GM12878 (cell line): Measurements from ENCODE around the gene KITLG. TPM values are rescaled to one million over a fixed set of nuclear protein-coding genes. Genes with fewer than 3 reads are reported as not detected.

ENCODE experiments used
- ATAC-seq: fragments of 200-7000 bp; cut with Tn5 transposase; 3 replicates; pipeline ENCODE4 v1.9.1; 2020; ENCODE audit warnings: mild to moderate bottlenecking, moderate library complexity
- BruUV-seq: library from RNA; stranded (reverse); fragments of 400-500 nt; replicated peaks from 2 replicates; lab custom pipeline; 2021; lab: Mats Ljungman, UMichigan
- CTCF ChIA-PET: fragments of 300-600 bp; sonication (Branson Sonifier 250); formaldehyde crosslinking; extraction: SDS; loops from one replicate; lab custom pipeline; 2021; ENCODE audit warnings: inconsistent platforms; lab: Yijun Ruan, JAX
- POLR2A ChIA-PET: fragments of 350-600 bp; formaldehyde crosslinking; extraction: SDS; loops from one replicate; lab custom pipeline; 2021; ENCODE audit warnings: inconsistent platforms; lab: Charles Lee
- RAD21 ChIA-PET: fragments of 300-600 bp; sonication (Branson Sonifier 250); formaldehyde crosslinking; loops from one replicate; lab custom pipeline; 2023; ENCODE audit warnings: antibody characterized with exemption; ENCODE audit not compliant: unreplicated experiment; lab: Charles Lee
- SMC1A ChIA-PET: fragments of 300-600 bp; sonication (Branson Sonifier 250); formaldehyde crosslinking; loops from one replicate; lab custom pipeline; 2023; ENCODE audit not compliant: unreplicated experiment, uncharacterized antibody; lab: Charles Lee
- DNase-seq: peaks from one replicate; pipeline ENCODE4 v3.0.0-alpha.2; 2011; ENCODE audit warnings: low read depth, low spot score
- FAIRE-seq: peaks from 3 replicates; lab custom pipeline; 2011; peaks lifted over from hg19 to GRCh38; lab: Jason Lieb, UNC
- H2AFZ ChIP-seq: 2 replicates; pipeline ENCODE4 v1.6.0; 2011; ENCODE audit warnings: low read depth, low read length, control low read depth; ENCODE audit not compliant: control insufficient read depth
- H3K27ac ChIP-seq: 2 replicates; pipeline ENCODE4 v1.5.1; 2011; ENCODE audit warnings: control low read depth; ENCODE audit not compliant: control insufficient read depth, insufficient read depth
- H3K27me3 ChIP-seq, 2 experiments: replicated peaks in 1 of 2; 2 replicates each; pipeline versions ENCODE4 v1.6.0 to v1.6.1; 2011; ENCODE audit warnings: low read length in 1 of 2; ENCODE audit not compliant: control insufficient read depth in 2 of 2, insufficient read depth in 2 of 2
- H3K36me3 ChIP-seq, 2 experiments: 2 replicates each; pipeline ENCODE4 v1.5.1; 2011; ENCODE audit warnings: low read length in 1 of 2; ENCODE audit not compliant: control insufficient read depth in 2 of 2, insufficient read depth in 2 of 2
- H3K4me1 ChIP-seq: 2 replicates; pipeline ENCODE4 v1.6.1; 2011; ENCODE audit warnings: mild to moderate bottlenecking, low read length, moderate library complexity, mixed read lengths; ENCODE audit not compliant: control insufficient read depth, insufficient read depth
- H3K4me2 ChIP-seq: 2 replicates; pipeline ENCODE4 v1.6.0; 2011; ENCODE audit warnings: control low read depth; ENCODE audit not compliant: control insufficient read depth, insufficient read depth
- H3K4me3 ChIP-seq: fragments of 200-600 bp; sonication (generic); 2 replicates; pipeline ENCODE4 v1.5.1; 2016
- H3K79me2 ChIP-seq: 2 replicates; pipeline ENCODE4 v1.6.0; 2011; ENCODE audit warnings: low read length; ENCODE audit not compliant: control insufficient read depth, insufficient read depth
- H3K9ac ChIP-seq: 2 replicates; pipeline ENCODE4 v1.8.0; 2011; ENCODE audit warnings: low read length, control low read depth, mixed read lengths; ENCODE audit not compliant: control insufficient read depth, insufficient read depth
- H3K9me3 ChIP-seq: replicated peaks from 3 replicates; pipeline ENCODE4 v1.5.1; 2011; ENCODE audit warnings: mild to moderate bottlenecking, low read length; ENCODE audit not compliant: control insufficient read depth, insufficient read depth
- H4K20me1 ChIP-seq: 2 replicates; pipeline ENCODE4 v1.6.0; 2011; ENCODE audit not compliant: control insufficient read depth, insufficient read depth
- BCL11A ChIP-seq: IDR thresholded peaks from 2 replicates; pipeline ENCODE4 v1.6.1; 2011; ENCODE audit warnings: low read depth, low read length
- E2F4 ChIP-seq: IDR thresholded peaks from 2 replicates; pipeline ENCODE4 v1.6.1; 2012; ENCODE audit warnings: low read depth, low read length, improper control_type of control experiment
- EP300 ChIP-seq, 2 experiments: fragments of 150-350 bp in 1 of 2; IDR thresholded peaks; 2 replicates each; pipeline ENCODE4 v1.6.1; 2011 to 2012; ENCODE audit warnings: low read depth in 2 of 2, low read length in 2 of 2, borderline replicate concordance in 1 of 2, improper control_type of control experiment in 1 of 2, inconsistent platforms in 1 of 2; ENCODE audit not compliant: control insufficient read depth in 1 of 2
- KAT2A ChIP-seq: conservative IDR thresholded peaks from 2 replicates; pipeline ENCODE4 v1.6.1; 2011; ENCODE audit warnings: low read depth, low read length; ENCODE audit not compliant: control insufficient read depth
- MTA3 ChIP-seq: IDR thresholded peaks from 2 replicates; pipeline ENCODE4 v1.6.1; 2012; ENCODE audit warnings: low read length, inconsistent platforms, borderline replicate concordance
- NR2C2 ChIP-seq: IDR thresholded peaks from 2 replicates; pipeline ENCODE4 v1.6.1; 2011; ENCODE audit warnings: borderline replicate concordance, low read depth; ENCODE audit not compliant: control insufficient read depth, insufficient read length
- RAD51 ChIP-seq: fragments of 450-650 bp; IDR thresholded peaks from 2 replicates; pipeline ENCODE4 v1.6.1; 2016; ENCODE audit warnings: moderate library complexity, mild to moderate bottlenecking, inconsistent platforms
- RCOR1 ChIP-seq: conservative IDR thresholded peaks from 2 replicates; pipeline ENCODE4 v1.6.1; 2012; ENCODE audit warnings: low read depth, low read length, improper control_type of control experiment
- REST ChIP-seq: IDR thresholded peaks from 2 replicates; pipeline ENCODE4 v1.6.1; 2012; ENCODE audit warnings: mild to moderate bottlenecking, low read depth, low read length
- RFX5 ChIP-seq: IDR thresholded peaks from 2 replicates; pipeline ENCODE4 v1.6.1; 2011; ENCODE audit warnings: low read depth, low read length, improper control_type of control experiment
- SIX5 ChIP-seq: IDR thresholded peaks from 2 replicates; pipeline ENCODE4 v1.6.1; 2011; ENCODE audit warnings: mild to moderate bottlenecking, low read depth, low read length, moderate library complexity; ENCODE audit not compliant: severe bottlenecking
- STAT3 ChIP-seq: IDR thresholded peaks from 2 replicates; pipeline ENCODE4 v1.6.1; 2011; ENCODE audit warnings: low read depth, low read length, improper control_type of control experiment
- SUZ12 ChIP-seq: fragments of 200-600 bp; sonication (generic); IDR thresholded peaks from one replicate; pipeline ENCODE4 v1.6.1; 2018; ENCODE audit warnings: antibody characterized with exemption, mild to moderate bottlenecking; ENCODE audit not compliant: unreplicated experiment
- TAF1 ChIP-seq: IDR thresholded peaks from 2 replicates; pipeline ENCODE4 v1.6.1; 2011; ENCODE audit warnings: mild to moderate bottlenecking, low read depth, low read length, borderline replicate concordance
- TCF3 ChIP-seq: IDR thresholded peaks from 2 replicates; pipeline ENCODE4 v1.6.1; 2012; ENCODE audit warnings: low read depth, mild to moderate bottlenecking, low read length, borderline replicate concordance; ENCODE audit not compliant: insufficient read depth
- USF2 ChIP-seq: IDR thresholded peaks from 2 replicates; pipeline ENCODE4 v1.6.1; 2011; ENCODE audit warnings: low read depth, low read length, improper control_type of control experiment, borderline replicate concordance
- ZNF384 ChIP-seq: IDR thresholded peaks from 2 replicates; pipeline ENCODE4 v1.6.1; 2012; ENCODE audit warnings: low read depth, mild to moderate bottlenecking, low read length, improper control_type of control experiment, borderline replicate concordance
- ZNF622 ChIP-seq: fragments of 450-650 bp; IDR thresholded peaks from 2 replicates; pipeline ENCODE4 v1.6.1; 2017; ENCODE audit warnings: mild to moderate bottlenecking, inconsistent platforms
- WGBS: methylation state at CpG from one replicate; pipeline ENCODE4 v1.1.6; 2016; ENCODE audit warnings: low lambda C conversion rate; ENCODE audit not compliant: insufficient replicate concordance, insufficient coverage; ENCODE audit errors: missing lambda C conversion rate; 5-methylcytosine and 5-hydroxymethylcytosine counted together
- in situ Hi-C: fragments of 300-500 bp; cut with MboI; formaldehyde crosslinking; loops from 9 replicates; pipeline ENCODE4 v1.14.3; 2018; ENCODE audit warnings: mixed read lengths
- intact Hi-C: fragments of 100-400 bp; cut with micrococcal nuclease; formaldehyde crosslinking; loops from one replicate; pipeline ENCODE4 v1.14.2; 2022; ENCODE audit not compliant: unreplicated experiment
- polyA plus RNA-seq, 11 experiments: library from polyadenylated mRNA; depleted of rRNA in 4 of 11; unstranded in 6 of 11; stranded (reverse) in 5 of 11; fragments of >200 nt; fragmentation: Nextera tagmentation in 4 of 11; fragmentation: Illumina TruSeq in 1 of 11; extraction: Ambion mirVana in 4 of 11; extraction: Trizol in 1 of 11; gene quantifications; 1 replicate in 1 of 11; 2 replicates in 10 of 11; pipeline versions ENCODE4 v1.2.1 to v1.2.3, GENCODE V29; 2011 to 2016; ENCODE audit warnings: inconsistent platforms in 2 of 11, missing spikeins in 2 of 11, low read depth in 1 of 11
- total RNA-seq, 4 experiments: library from RNA; depleted of rRNA in 3 of 4; stranded (reverse); fragments of >200 nt in 3 of 4; fragmentation: Illumina TruSeq in 1 of 4; extraction: Trizol in 1 of 4; gene quantifications; 2 replicates each; pipeline versions ENCODE4 v1.2.1 to v1.2.3, GENCODE V29; 2013 to 2021

The KITLG gene
- total and polyA plus RNA-seq, 10 of the 15 experiments (the other 5 are each of a cell fraction or from before 2014, with no cell fraction given) = 0.02 to 0.51 (median 0.09) TPM; not detected in 1

GRCh38 chr12:88538250-88538649, 42.0 kb downstream of the KITLG start (continued):
- TF ChIP-seq REST = no peak
- TF ChIP-seq RAD51 = no peak
- TF ChIP-seq STAT3 = no peak
- no peak for TF ChIP-seq BCL11A
- TF ChIP-seq, all 136 proteins: peak for 0

- Histone ChIP-seq H3K4me2 (no peak overlapping the region), H3K4me1 (no peaks in the 10 kb centered on the region), H3K27ac (no peak overlapping the region), H3K9me3 (no peaks in the 10 kb centered on the region), H3K4me3 (no peak overlapping the region), H3K27me3 (no peaks in the 10 kb centered on the region), H3K79me2 (no peaks in the 10 kb centered on the region), H3K9ac (no peak overlapping the region), H4K20me1 (no peaks in the 10 kb centered on the region), H3K36me3 (no peaks in the 10 kb centered on the region), H2AFZ (no peak overlapping the region)
- ChIA-PET RAD21 (no interaction called here), SMC1A (interaction anchor here (2.2 kb wide), 1 partner anchor 10 kb away, joined by 5 read pairs; no protein-coding TSS in a partner anchor), CTCF (no interaction called here), POLR2A (no interaction called here)
- no peak for FAIRE-seq
- no TSS peak for BruUV-seq
- no peak for DNase-seq
- in situ Hi-C loops = no loop called here
- ATAC-seq = no peak
- intact Hi-C loops = no loop called here
- WGBS = 0% methylated on average over 1 of the region's 1 CpG
- no peak for TF ChIP-seq NR2C2
- no peak for TF ChIP-seq ZNF622
- no peak for TF ChIP-seq E2F4
- TF ChIP-seq USF2 = no peak
- no peak for TF ChIP-seq ZNF384
- TF ChIP-seq SIX5 = no peak
- no peak for TF ChIP-seq KAT2A
- TF ChIP-seq SUZ12 = no peak
- no peak for TF ChIP-seq RCOR1
- no peak for TF ChIP-seq RFX5
- TF ChIP-seq TCF3 = no peak
- TF ChIP-seq MTA3 = no peak
- no peak for TF ChIP-seq TAF1
- no peak for TF ChIP-seq EP300 (IDR thresholded peaks at IDR 0.05; ENCODE audit: borderline replicate concordance in 1 of 2, control insufficient read depth in 1 of 2, low read depth in 2 of 2, low read length in 2 of 2)
Measured at GRCh38 chr12:88530868-88531267, 49.4 kb downstream of the KITLG start.
